HepG2 (cell line): Measurements from ENCODE around the gene CCDC33. TPM values are rescaled to one million over a fixed set of nuclear protein-coding genes. Genes with fewer than 3 reads are reported as not detected.
A peak's percentile ranks its signal among the peaks of the same experiment; 100 is the strongest.

Experiments used
- ARHGAP35 ChIP-seq: sonication (generic); formaldehyde crosslinking; IDR thresholded peaks from 2 replicates; pipeline ENCODE4 v1.9.0; 2022; ENCODE audit warnings: mild to moderate bottlenecking, inconsistent platforms, moderate library complexity, missing genetic modification reagents, borderline replicate concordance
- CBX5 ChIP-seq: sonication (generic); formaldehyde crosslinking; IDR thresholded peaks from 2 replicates; pipeline ENCODE4 v1.4.0; 2020; ENCODE audit warnings: missing genetic modification reagents, borderline replicate concordance
- CENPT ChIP-seq: sonication (generic); formaldehyde crosslinking; IDR thresholded peaks from 2 replicates; pipeline ENCODE4 v1.8.0; 2022; ENCODE audit warnings: low read depth, mild to moderate bottlenecking, moderate library complexity, missing genetic modification reagents
- EEA1 ChIP-seq: sonication (generic); formaldehyde crosslinking; IDR thresholded peaks from 2 replicates; pipeline ENCODE4 v1.5.1; 2020; ENCODE audit warnings: mild to moderate bottlenecking, missing genetic modification reagents, borderline replicate concordance
- GFI1 ChIP-seq: sonication (generic); formaldehyde crosslinking; IDR thresholded peaks from 2 replicates; pipeline ENCODE4 v1.5.0; 2020; ENCODE audit warnings: missing genetic modification reagents, mild to moderate bottlenecking, borderline replicate concordance
- GLI4 ChIP-seq: sonication (generic); formaldehyde crosslinking; IDR thresholded peaks from 2 replicates; pipeline ENCODE4 v1.5.1; 2020; ENCODE audit warnings: missing genetic modification reagents, mild to moderate bottlenecking, moderate library complexity, borderline replicate concordance
- HIC2 ChIP-seq: sonication (generic); formaldehyde crosslinking; IDR thresholded peaks from 2 replicates; pipeline ENCODE4 v1.9.0; 2022; ENCODE audit warnings: low read depth, missing genetic modification reagents
- HMGXB3 ChIP-seq: sonication (generic); formaldehyde crosslinking; IDR thresholded peaks from 2 replicates; pipeline ENCODE4 v1.4.0; 2020; ENCODE audit warnings: missing genetic modification reagents, borderline replicate concordance
- IKZF4 ChIP-seq: sonication (generic); formaldehyde crosslinking; IDR thresholded peaks from 2 replicates; pipeline ENCODE4 v1.5.1; 2020; ENCODE audit warnings: borderline replicate concordance, mild to moderate bottlenecking, low read depth, missing genetic modification reagents; ENCODE audit errors: not compliant biosample characterization
- MEF2D ChIP-seq: sonication (generic); formaldehyde crosslinking; IDR thresholded peaks from 2 replicates; pipeline ENCODE4 v1.5.1; 2020; ENCODE audit warnings: mild to moderate bottlenecking, missing genetic modification reagents
- POGK ChIP-seq: sonication (generic); formaldehyde crosslinking; conservative IDR thresholded peaks from 2 replicates; pipeline ENCODE4 v1.8.0; 2022; ENCODE audit warnings: mild to moderate bottlenecking, moderate library complexity, missing genetic modification reagents
- SNAPC5 ChIP-seq: sonication (generic); formaldehyde crosslinking; IDR thresholded peaks from 2 replicates; pipeline ENCODE4 v1.8.1; 2023; ENCODE audit warnings: mild to moderate bottlenecking, missing genetic modification reagents, borderline replicate concordance
- SOX6 ChIP-seq, 2 experiments: fragments of 450-650 bp in 1 of 2; sonication (generic) in 1 of 2; formaldehyde crosslinking in 1 of 2; IDR thresholded peaks; 2 replicates each; pipeline versions ENCODE4 v1.4.0 to v1.6.1; 2017 to 2020; ENCODE audit warnings: antibody characterized with exemption in 1 of 2, mild to moderate bottlenecking in 1 of 2, missing genetic modification reagents in 1 of 2
- SRSF4 ChIP-seq: fragments of 200-400 bp; formaldehyde crosslinking; IDR thresholded peaks from one replicate; pipeline ENCODE4 v1.6.1; 2018; ENCODE audit warnings: mild to moderate bottlenecking, low read depth, low read length, moderate library complexity; ENCODE audit not compliant: poor library complexity, severe bottlenecking
- TCF7 ChIP-seq: sonication (generic); IDR thresholded peaks from 2 replicates; pipeline ENCODE4 v1.6.1; 2016; ENCODE audit warnings: antibody characterized with exemption, low read depth
- XBP1 ChIP-seq: sonication (generic); formaldehyde crosslinking; IDR thresholded peaks from 2 replicates; pipeline ENCODE4 v1.5.0; 2020; ENCODE audit warnings: missing genetic modification reagents
- ZNF460 ChIP-seq: sonication (generic); formaldehyde crosslinking; IDR thresholded peaks from 2 replicates; pipeline ENCODE4 v1.5.1; 2020; ENCODE audit warnings: missing genetic modification reagents, mild to moderate bottlenecking, borderline replicate concordance
- ZNF607 ChIP-seq: sonication (generic); formaldehyde crosslinking; IDR thresholded peaks from 2 replicates; pipeline ENCODE4 v1.5.1; 2020; ENCODE audit warnings: missing genetic modification reagents, mild to moderate bottlenecking, borderline replicate concordance
- ZSCAN21 ChIP-seq: sonication (generic); formaldehyde crosslinking; IDR thresholded peaks from 2 replicates; pipeline ENCODE4 v1.8.0; 2022; ENCODE audit warnings: mild to moderate bottlenecking, missing genetic modification reagents, moderate library complexity, borderline replicate concordance
- polyA plus RNA-seq, 8 experiments: library from polyadenylated mRNA; depleted of rRNA in 3 of 8; stranded (reverse) in 7 of 8; unstranded in 1 of 8; fragments of >200 nt; fragmentation: Illumina TruSeq in 4 of 8; extraction: Trizol in 4 of 8; gene quantifications; 2 replicates each; pipeline versions ENCODE4 v1.2.1 to v1.2.3, GENCODE V29; 2011 to 2016; ENCODE audit warnings: low read depth in 4 of 8, missing spikeins in 1 of 8, mixed read lengths in 1 of 8; ENCODE audit not compliant: insufficient read depth in 1 of 8
- total RNA-seq, 5 experiments: library from RNA; depleted of rRNA; stranded (reverse); fragments of >200 nt; fragmentation: Illumina TruSeq; extraction: Trizol; gene quantifications; 2 replicates each; pipeline ENCODE4 v1.2.3, GENCODE V29; 2016; ENCODE audit warnings: low read depth in 1 of 5

The CCDC33 gene
- total and polyA plus RNA-seq, 2 of the 13 experiments (the other 11 are each of a cell fraction or from before 2014, with no cell fraction given), result 0.30 TPM; not detected in 1

- TF ChIP-seq HMGXB3, result no peak
- TF ChIP-seq XBP1 (CRISPR knock-in tag), result no peak
- TF ChIP-seq GFI1 (CRISPR knock-in tag), result peak; percentile 48; the same call in 1 of the 2 replicates
- TF ChIP-seq MEF2D (CRISPR knock-in tag), result no peak
- TF ChIP-seq ZSCAN21 (CRISPR knock-in tag), result peak; percentile 64; the same call in 1 of the 2 replicates
- no peak for TF ChIP-seq TCF7
- peak; percentile 72 for TF ChIP-seq POGK (CRISPR knock-in tag)
- no peak for TF ChIP-seq SOX6 (IDR thresholded peaks at IDR 0.05)
- peak; percentile 16; the same call in 1 of the 2 replicates for TF ChIP-seq SOX6 (CRISPR knock-in tag; IDR thresholded peaks at IDR 0.05)
- TF ChIP-seq CBX5 (CRISPR knock-in tag), result peak; percentile 33; the same call in 1 of the 2 replicates
- no peak for TF ChIP-seq EEA1 (CRISPR knock-in tag)
- peak; percentile 90; the same call in 1 of the 2 replicates for TF ChIP-seq GLI4
- TF ChIP-seq HIC2 (CRISPR knock-in tag), result no peak
- 0 out of 2 replicates have a peak, but pooled peaks have one; percentile 34 for TF ChIP-seq SNAPC5 (CRISPR knock-in tag)
- peak; percentile 62 for TF ChIP-seq IKZF4 (CRISPR knock-in tag)
- no peak for TF ChIP-seq ZNF460 (CRISPR knock-in tag)
- peak; percentile 62; the same call in 1 of the 2 replicates for TF ChIP-seq ZNF607 (CRISPR knock-in tag)
- TF ChIP-seq SRSF4, result no peak
- TF ChIP-seq ARHGAP35, result peak; percentile 71; the same call in 1 of the 2 replicates
- TF ChIP-seq CENPT (CRISPR knock-in tag), result no peak
Observed at GRCh38 chr15:74365598-74366445, 129.7 kb downstream of the CCDC33 start (continued).
